Measurements from ENCODE around the gene EPHA5. TPM values are rescaled to one million over a fixed set of nuclear protein-coding genes. Genes with fewer than 3 reads are reported as not detected.

Gene EPHA5
- polyA plus RNA-seq, 1 experiment: 2.8 TPM

GRCh38 chr4:65401083-65401482 lies 269.2 kb downstream of the EPHA5 start:
- CTCF ChIA-PET: no interaction called here
- TF ChIP-seq, protein P1, sequence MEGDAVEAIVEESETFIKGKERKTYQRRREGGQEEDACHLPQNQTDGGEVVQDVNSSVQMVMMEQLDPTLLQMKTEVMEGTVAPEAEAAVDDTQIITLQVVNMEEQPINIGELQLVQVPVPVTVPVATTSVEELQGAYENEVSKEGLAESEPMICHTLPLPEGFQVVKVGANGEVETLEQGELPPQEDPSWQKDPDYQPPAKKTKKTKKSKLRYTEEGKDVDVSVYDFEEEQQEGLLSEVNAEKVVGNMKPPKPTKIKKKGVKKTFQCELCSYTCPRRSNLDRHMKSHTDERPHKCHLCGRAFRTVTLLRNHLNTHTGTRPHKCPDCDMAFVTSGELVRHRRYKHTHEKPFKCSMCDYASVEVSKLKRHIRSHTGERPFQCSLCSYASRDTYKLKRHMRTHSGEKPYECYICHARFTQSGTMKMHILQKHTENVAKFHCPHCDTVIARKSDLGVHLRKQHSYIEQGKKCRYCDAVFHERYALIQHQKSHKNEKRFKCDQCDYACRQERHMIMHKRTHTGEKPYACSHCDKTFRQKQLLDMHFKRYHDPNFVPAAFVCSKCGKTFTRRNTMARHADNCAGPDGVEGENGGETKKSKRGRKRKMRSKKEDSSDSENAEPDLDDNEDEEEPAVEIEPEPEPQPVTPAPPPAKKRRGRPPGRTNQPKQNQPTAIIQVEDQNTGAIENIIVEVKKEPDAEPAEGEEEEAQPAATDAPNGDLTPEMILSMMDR (IDR thresholded peaks at IDR 0.05; ENCODE audit: insufficient read depth, low read depth, low read length): no peak
- POLR2A ChIA-PET: no interaction called here
- no peaks in the 10 kb centered on the region for H3K36me3 ChIP-seq (ENCODE audit: control insufficient read depth, insufficient read depth, low read length)
- no peak overlapping the region for H3K4me3 ChIP-seq (ENCODE audit: low read depth, low read length)
- DNase-seq (ENCODE audit: low read depth): no peak
- H3K27me3 ChIP-seq (ENCODE audit: control insufficient read depth, insufficient read depth, low read length): no peaks in the 10 kb centered on the region

- ChIA-PET POLR2A (no interaction called here), CTCF (no interaction called here)
These were observed 271.2 kb downstream of the EPHA5 start for GRCh38 chr4:65399084-65399483.

GRCh38 chr4:65393078-65393477 lies 277.2 kb downstream of the EPHA5 start:
- H3K27me3 ChIP-seq (ENCODE audit: control insufficient read depth, insufficient read depth, low read length): no peaks in the 10 kb centered on the region
- TF ChIP-seq, protein P1 (IDR thresholded peaks at IDR 0.05; ENCODE audit: insufficient read depth, low read depth, low read length): no peak
- ChIA-PET CTCF (no interaction called here), POLR2A (no interaction called here)
- H3K4me3 ChIP-seq (ENCODE audit: low read depth, low read length): no peak overlapping the region
- no peaks in the 10 kb centered on the region for H3K36me3 ChIP-seq (ENCODE audit: control insufficient read depth, insufficient read depth, low read length)
- DNase-seq (ENCODE audit: low read depth): no peak

More at GRCh38 chr4:65399084-65399483, 271.2 kb downstream of the EPHA5 start:
- TF ChIP-seq, protein P1 (IDR thresholded peaks at IDR 0.05; ENCODE audit: insufficient read depth, low read depth, low read length): no peak
- Histone ChIP-seq H3K4me3 (ENCODE audit: low read depth, low read length) (no peak overlapping the region), H3K36me3 (ENCODE audit: control insufficient read depth, insufficient read depth, low read length) (no peaks in the 10 kb centered on the region), H3K27me3 (ENCODE audit: control insufficient read depth, insufficient read depth, low read length) (no peaks in the 10 kb centered on the region)
- DNase-seq (ENCODE audit: low read depth): no peak

DNA sequence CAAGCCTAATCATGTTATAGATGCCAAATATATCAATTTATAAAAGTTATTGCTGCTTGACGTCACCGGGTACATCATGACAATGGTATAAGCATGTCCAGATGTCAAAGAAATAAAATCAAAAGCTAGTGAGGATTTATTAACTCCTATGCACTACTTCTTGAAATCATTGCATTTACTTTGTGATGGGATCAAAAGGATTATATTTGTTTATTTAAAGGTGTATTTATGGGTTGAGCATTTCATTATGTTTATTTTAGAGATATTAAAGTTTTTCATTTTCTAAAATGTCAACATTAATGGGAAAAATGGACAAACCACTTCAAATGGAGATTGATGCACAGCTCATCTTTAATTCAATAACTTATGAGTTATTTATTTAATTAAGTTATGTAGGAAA lies 277.8 kb downstream of the EPHA5 start:
- no peaks in the 10 kb centered on the region for H3K27me3 ChIP-seq (ENCODE audit: control insufficient read depth, insufficient read depth, low read length)
- TF ChIP-seq, protein P1 (IDR thresholded peaks at IDR 0.05; ENCODE audit: insufficient read depth, low read depth, low read length): no peak
- no peaks in the 10 kb centered on the region for H3K36me3 ChIP-seq (ENCODE audit: control insufficient read depth, insufficient read depth, low read length)
- CTCF ChIA-PET: no interaction called here
- DNase-seq (ENCODE audit: low read depth): no peak
- POLR2A ChIA-PET: no interaction called here
- H3K4me3 ChIP-seq (ENCODE audit: low read depth, low read length): no peak overlapping the region

DNA sequence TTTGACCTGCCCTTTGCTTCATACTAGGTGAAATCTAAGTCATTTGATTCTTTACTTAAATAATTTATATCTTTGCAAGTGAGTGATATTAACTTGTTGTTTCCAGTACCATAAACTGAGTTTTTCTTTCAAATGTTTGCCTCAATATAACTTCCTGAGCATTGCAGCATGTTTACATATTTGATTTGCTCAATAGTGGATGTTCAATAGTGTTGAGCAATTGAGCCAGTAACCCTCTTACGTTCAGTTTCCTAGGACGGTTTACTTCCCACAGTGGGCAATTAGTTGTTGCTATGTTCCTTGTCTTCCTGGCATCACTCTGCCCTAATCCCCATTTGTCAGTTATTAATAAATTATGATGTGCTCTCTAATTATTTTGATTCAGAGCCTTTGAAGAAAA lies 278.5 kb downstream of the EPHA5 start:
- H3K27me3 ChIP-seq (ENCODE audit: control insufficient read depth, insufficient read depth, low read length): no peaks in the 10 kb centered on the region
- H3K36me3 ChIP-seq (ENCODE audit: control insufficient read depth, insufficient read depth, low read length): no peaks in the 10 kb centered on the region
- POLR2A ChIA-PET: no interaction called here
- H3K4me3 ChIP-seq (ENCODE audit: low read depth, low read length): no peak overlapping the region
- no peak for DNase-seq (ENCODE audit: low read depth)
- TF ChIP-seq, protein P1 (IDR thresholded peaks at IDR 0.05; ENCODE audit: insufficient read depth, low read depth, low read length): no peak
- CTCF ChIA-PET: no interaction called here

Measured in BJ (cell line).